Tongue (tissue), 2 donors: ENCODE measurements around the gene RNASEH2B. TPM values are rescaled to one million over a fixed set of nuclear protein-coding genes. Genes with fewer than 3 reads are reported as not detected.

Experiments used
- DNase-seq: peaks from one replicate; pipeline ENCODE4 v3.0.0-alpha.2; 2015
- total RNA-seq: library from RNA; depleted of rRNA; stranded (reverse); fragments of >200 nt; gene quantifications from one replicate; pipeline ENCODE4 v1.2.3, GENCODE V29; 2014

The RNASEH2B gene
- total RNA-seq: 50.3 TPM

- peak; percentile 75 for DNase-seq
These were observed at the start of gene RNASEH2B for GRCh38 chr13:50909605-50910484. RNASEH2B (plus strand) TSS chr13:50909791; CDS start chr13:50910077, 286 bp downstream.

- no peak for DNase-seq
These were observed 45.1 kb upstream of the RNASEH2B start for GRCh38 chr13:50864492-50864891.

GRCh38 chr13:50866817-50867636, 42.6 kb upstream of the RNASEH2B start:
- DNase-seq: no peak

- no peak for DNase-seq
These were observed 42.0 kb upstream of the RNASEH2B start for GRCh38 chr13:50867637-50867945.

- no peak for DNase-seq
These were observed 38.2 kb upstream of the RNASEH2B start for GRCh38 chr13:50871405-50871804.

GRCh38 chr13:50873467-50873866, 36.1 kb upstream of the RNASEH2B start:
- peak; percentile 1 for DNase-seq

- no peak for DNase-seq
These were observed 35.6 kb upstream of the RNASEH2B start for GRCh38 chr13:50873991-50874390.

- DNase-seq: no peak
These were observed 26.7 kb upstream of the RNASEH2B start for GRCh38 chr13:50882816-50883435.

- no peak for DNase-seq
These were observed 25.9 kb upstream of the RNASEH2B start for GRCh38 chr13:50883728-50884127.

- DNase-seq: no peak
These were observed 25.3 kb upstream of the RNASEH2B start for GRCh38 chr13:50884265-50884664.

GRCh38 chr13:50887151-50887550, 22.4 kb upstream of the RNASEH2B start:
- DNase-seq: no peak

GRCh38 chr13:50888362-50888761, 21.2 kb upstream of the RNASEH2B start:
- no peak for DNase-seq

GRCh38 chr13:50889317-50889716, 20.3 kb upstream of the RNASEH2B start:
- no peak for DNase-seq

- no peak for DNase-seq
These were observed 18.4 kb upstream of the RNASEH2B start for GRCh38 chr13:50891206-50891605.

- DNase-seq: no peak
These were observed 17.2 kb upstream of the RNASEH2B start for GRCh38 chr13:50892210-50892944.

- DNase-seq: peak; percentile 63
These were observed 16.3 kb upstream of the RNASEH2B start for GRCh38 chr13:50893211-50893852.

- DNase-seq: no peak
These were observed 15.6 kb upstream of the RNASEH2B start for GRCh38 chr13:50894012-50894411.

- no peak for DNase-seq
These were observed 15.1 kb upstream of the RNASEH2B start for GRCh38 chr13:50894504-50894903.

- DNase-seq: no peak
These were observed 11.3 kb upstream of the RNASEH2B start for GRCh38 chr13:50898338-50898737.

- DNase-seq: no peak
These were observed 7.9 kb upstream of the RNASEH2B start for GRCh38 chr13:50901701-50902100.

- DNase-seq: no peak
These were observed 4.3 kb upstream of the RNASEH2B start for GRCh38 chr13:50905256-50905655.

- no peak for DNase-seq
These were observed 1.8 kb upstream of the RNASEH2B start for GRCh38 chr13:50907781-50908180.
